Suprapubic skin (tissue), 4 donors: ENCODE results near the gene SURF4.

Source experiments
- CTCF ChIP-seq, 2 donors: fragments of 200-600 bp in 1 of 2; fragments of 450-650 bp in 1 of 2; sonication (generic) in 1 of 2; IDR thresholded peaks; one replicate each; pipeline ENCODE4 v1.5.1; 2016 to 2019; ENCODE audit warnings: antibody characterized with exemption in 2 of 2, mild to moderate bottlenecking in 1 of 2, moderate library complexity in 1 of 2
- EP300 ChIP-seq: sonication (generic); formaldehyde crosslinking; IDR thresholded peaks from one replicate; pipeline ENCODE4 v1.6.1; 2017; ENCODE audit warnings: antibody characterized with exemption
- POLR2A ChIP-seq, 2 donors: fragments of 450-650 bp; IDR thresholded peaks; one replicate each; pipeline ENCODE4 v1.6.1; 2017; ENCODE audit warnings: antibody characterized with exemption in 2 of 2, mild to moderate bottlenecking in 2 of 2, moderate library complexity in 2 of 2
- POLR2AphosphoS5 ChIP-seq, 3 donors: sonication (generic); formaldehyde crosslinking; IDR thresholded peaks; one replicate each; pipeline ENCODE4 v1.6.1; 2017; ENCODE audit warnings: antibody characterized with exemption in 3 of 3

- no peak for TF ChIP-seq CTCF (IDR thresholded peaks at IDR 0.05)
- TF ChIP-seq POLR2A (IDR thresholded peaks at IDR 0.05), result no peak
- no peak for TF ChIP-seq POLR2AphosphoS5 (IDR thresholded peaks at IDR 0.05)
- TF ChIP-seq EP300, result no peak
Measured at GRCh38 chr9:133344071-133344470, 31.8 kb downstream of the SURF4 start.
